ENCODE results near the gene EGFL7. TPM values are rescaled to one million over a fixed set of nuclear protein-coding genes. Genes with fewer than 3 reads are reported as not detected.

The EGFL7 gene
- total RNA-seq, 3 donors from 2014 or later (not counting 1 experiment from before 2014, with no cell fraction given) = 0.28 to 0.47 (median 0.29) TPM

GRCh38 chr9:136634904-136635303 is 27.8 kb upstream of the EGFL7 start:
- Mint-ChIP-seq H3K9me3 (no peaks in the 10 kb centered on the region), H3K4me3 (no peak overlapping the region)
- no peak overlapping the region for H3K27ac ChIP-seq (ENCODE audit: low read length)

GRCh38 chr9:136640171-136641111 is 22.3 kb upstream of the EGFL7 start:
- Mint-ChIP-seq H3K36me3 (no peaks in the 10 kb centered on the region), H3K27ac (no peak overlapping the region), H3K9me3 (no peaks in the 10 kb centered on the region), H3K4me1 (no peaks in the 10 kb centered on the region), H3K4me3 (no peak overlapping the region), H3K27me3 (ENCODE audit: low read depth in 2 of 2) (peaks cover 8 to 10% of the 10 kb centered on the region in 2 donors)
- Histone ChIP-seq H3K36me3 (ENCODE audit: control insufficient read depth, insufficient read depth, low read length) (no peaks in the 10 kb centered on the region), H3K4me3 (ENCODE audit: low read length) (no peak overlapping the region), H3K9me3 (ENCODE audit: control insufficient read depth, insufficient read depth, low read length) (no peaks in the 10 kb centered on the region), H3K4me1 (ENCODE audit: control insufficient read depth, insufficient read depth, low read length) (peaks cover 20% of the 10 kb centered on the region), H3K27me3 (ENCODE audit: control insufficient read depth, insufficient read depth, low read length) (peaks cover 19% of the 10 kb centered on the region), H3K27ac (ENCODE audit: low read length) (no peak overlapping the region)
- no peak for TF ChIP-seq CTCF (IDR thresholded peaks at IDR 0.05)
- 90% methylated on average over 32 of the region's 32 CpGs for WGBS (ENCODE audit: insufficient coverage)
- DNase-seq (no peak), ATAC-seq (no peak)
- intact Hi-C loops (cut with micrococcal nuclease) = no loop called here

More at GRCh38 chr9:136634904-136635303, 27.8 kb upstream of the EGFL7 start:
- ATAC-seq (no peak), DNase-seq (no peak)
- no peak overlapping the region for H3K4me3 ChIP-seq (ENCODE audit: low read length)
- no peaks in the 10 kb centered on the region for H3K9me3 ChIP-seq (ENCODE audit: control insufficient read depth, insufficient read depth, low read length)
- intact Hi-C loops (cut with micrococcal nuclease) = loop anchor here (5.0 kb wide), 1 partner anchor 103 kb away; no protein-coding TSS in a partner anchor
- no peak for TF ChIP-seq CTCF (IDR thresholded peaks at IDR 0.05)
- H3K4me1 Mint-ChIP-seq = no peaks in the 10 kb centered on the region
- H3K36me3 Mint-ChIP-seq = no peaks in the 10 kb centered on the region
- peaks cover 0 to 2% of the 10 kb centered on the region in 2 donors for H3K27me3 Mint-ChIP-seq (ENCODE audit: low read depth in 2 of 2)
- no peaks in the 10 kb centered on the region for H3K36me3 ChIP-seq (ENCODE audit: control insufficient read depth, insufficient read depth, low read length)
- H3K27ac Mint-ChIP-seq = no peak overlapping the region
- 87% methylated on average over 11 of the region's 11 CpGs for WGBS (ENCODE audit: insufficient coverage)
- H3K27me3 ChIP-seq (ENCODE audit: control insufficient read depth, insufficient read depth, low read length) = no peaks in the 10 kb centered on the region
- H3K4me1 ChIP-seq (ENCODE audit: control insufficient read depth, insufficient read depth, low read length) = peaks cover 28% of the 10 kb centered on the region

GRCh38 chr9:136642439-136642921 is 20.2 kb upstream of the EGFL7 start:
- intact Hi-C loops (cut with micrococcal nuclease) = no loop called here
- Mint-ChIP-seq H3K4me3 (no peak overlapping the region), H3K4me1 (no peaks in the 10 kb centered on the region), H3K9me3 (no peaks in the 10 kb centered on the region), H3K36me3 (no peaks in the 10 kb centered on the region), H3K27ac (no peak overlapping the region), H3K27me3 (ENCODE audit: low read depth in 2 of 2) (peaks cover 10 to 12% of the 10 kb centered on the region in 2 donors)
- Histone ChIP-seq H3K36me3 (ENCODE audit: control insufficient read depth, insufficient read depth, low read length) (no peaks in the 10 kb centered on the region), H3K9me3 (ENCODE audit: control insufficient read depth, insufficient read depth, low read length) (no peaks in the 10 kb centered on the region), H3K4me3 (ENCODE audit: low read length) (no peak overlapping the region), H3K27ac (ENCODE audit: low read length) (no peak overlapping the region), H3K4me1 (ENCODE audit: control insufficient read depth, insufficient read depth, low read length) (peaks cover 36% of the 10 kb centered on the region), H3K27me3 (ENCODE audit: control insufficient read depth, insufficient read depth, low read length) (peaks cover 36% of the 10 kb centered on the region)
- ATAC-seq (no peak), DNase-seq (no peak)
- WGBS (ENCODE audit: insufficient coverage) = 91% methylated on average over 4 of the region's 7 CpGs
- TF ChIP-seq CTCF (IDR thresholded peaks at IDR 0.05) = no peak
